Renal cortex interstitium (tissue), 11 donors: Measurements from ENCODE around the gene SLC16A11. TPM values are rescaled to one million over a fixed set of nuclear protein-coding genes. Genes with fewer than 3 reads are reported as not detected.
A peak's percentile ranks its signal among the peaks of the same experiment; 100 is the strongest.

Experiments
- DNase-seq, 11 donors: peaks; one replicate each; pipeline ENCODE4 v3.0.0-alpha.2; 2013; ENCODE audit warnings: low read depth in 9 of 11, low spot score in 4 of 11; ENCODE audit errors: extremely low read depth in 1 of 11
- polyA plus RNA-seq, 3 donors: library from polyadenylated mRNA; unstranded; fragments of 120-200 nt; gene quantifications; one replicate each; pipeline ENCODE4 v1.2.1, GENCODE V29; 2013; ENCODE audit not compliant: insufficient read length in 3 of 3

SLC16A11 gene
- polyA plus RNA-seq, 3 donors, result 0.52 to 0.67 (median 0.53) TPM

GRCh38 chr17:7034955-7035590, 8.8 kb downstream of the SLC16A11 start:
- DNase-seq, result no peak

GRCh38 chr17:7029659-7030058, 14.2 kb downstream of the SLC16A11 start:
- DNase-seq, result no peak

- no peak for DNase-seq
Observed at GRCh38 chr17:7029096-7029495, 14.8 kb downstream of the SLC16A11 start.

GRCh38 chr17:7027335-7027734, 16.6 kb downstream of the SLC16A11 start:
- no peak for DNase-seq

- DNase-seq, result no peak
Observed at GRCh38 chr17:7026471-7027115, 17.3 kb downstream of the SLC16A11 start.

GRCh38 chr17:7025245-7025644, 18.6 kb downstream of the SLC16A11 start:
- no peak for DNase-seq

GRCh38 chr17:7024402-7024785, 19.5 kb downstream of the SLC16A11 start:
- no peak for DNase-seq

GRCh38 chr17:7023576-7024401, 20.1 kb downstream of the SLC16A11 start:
- DNase-seq, result no peak

- DNase-seq, result no peak
Observed at GRCh38 chr17:7022781-7023571, 20.9 kb downstream of the SLC16A11 start, which contains the start of gene BCL6B. Gene BCL6B (plus strand): TSS chr17:7023050. CDS start chr17:7023672, 622 bp downstream.

- DNase-seq, result no peak
Observed at GRCh38 chr17:7021993-7022778, 21.7 kb downstream of the SLC16A11 start.

GRCh38 chr17:7020894-7021664, 22.8 kb downstream of the SLC16A11 start:
- no peak for DNase-seq

GRCh38 chr17:7019839-7020519, 23.9 kb downstream of the SLC16A11 start:
- DNase-seq, result peak in 1 of 11 donors; percentile 73

GRCh38 chr17:7019367-7019766, 24.5 kb downstream of the SLC16A11 start:
- DNase-seq, result no peak

GRCh38 chr17:7018331-7018964, 25.4 kb downstream of the SLC16A11 start:
- DNase-seq, result no peak

GRCh38 chr17:7017827-7018200, 26.1 kb downstream of the SLC16A11 start:
- DNase-seq, result no peak

- no peak for DNase-seq
Observed at GRCh38 chr17:7016886-7017826, 26.7 kb downstream of the SLC16A11 start.
